Measurements from ENCODE around the gene MARCKSL1.

DNA sequence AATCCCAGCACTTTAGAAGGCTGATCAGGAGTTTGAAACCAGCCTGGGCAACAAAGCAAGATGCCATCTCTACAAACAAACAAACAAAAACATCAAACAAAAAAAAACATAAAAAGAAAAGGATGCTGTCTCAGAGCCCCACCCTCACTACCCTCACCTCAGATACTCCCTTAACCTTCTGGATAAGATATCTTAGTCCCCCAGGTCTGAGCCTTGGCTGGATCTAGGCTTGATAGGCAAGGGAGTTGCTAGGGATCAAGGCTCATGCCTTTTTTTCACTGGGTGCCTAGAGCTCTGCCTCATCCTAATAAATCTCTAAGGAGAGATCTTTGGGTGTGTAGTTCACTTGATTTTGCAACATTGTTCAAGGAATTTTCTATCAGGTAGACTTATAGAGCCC lies 36.7 kb downstream of the MARCKSL1 start:
- TF ChIP-seq, protein P1, sequence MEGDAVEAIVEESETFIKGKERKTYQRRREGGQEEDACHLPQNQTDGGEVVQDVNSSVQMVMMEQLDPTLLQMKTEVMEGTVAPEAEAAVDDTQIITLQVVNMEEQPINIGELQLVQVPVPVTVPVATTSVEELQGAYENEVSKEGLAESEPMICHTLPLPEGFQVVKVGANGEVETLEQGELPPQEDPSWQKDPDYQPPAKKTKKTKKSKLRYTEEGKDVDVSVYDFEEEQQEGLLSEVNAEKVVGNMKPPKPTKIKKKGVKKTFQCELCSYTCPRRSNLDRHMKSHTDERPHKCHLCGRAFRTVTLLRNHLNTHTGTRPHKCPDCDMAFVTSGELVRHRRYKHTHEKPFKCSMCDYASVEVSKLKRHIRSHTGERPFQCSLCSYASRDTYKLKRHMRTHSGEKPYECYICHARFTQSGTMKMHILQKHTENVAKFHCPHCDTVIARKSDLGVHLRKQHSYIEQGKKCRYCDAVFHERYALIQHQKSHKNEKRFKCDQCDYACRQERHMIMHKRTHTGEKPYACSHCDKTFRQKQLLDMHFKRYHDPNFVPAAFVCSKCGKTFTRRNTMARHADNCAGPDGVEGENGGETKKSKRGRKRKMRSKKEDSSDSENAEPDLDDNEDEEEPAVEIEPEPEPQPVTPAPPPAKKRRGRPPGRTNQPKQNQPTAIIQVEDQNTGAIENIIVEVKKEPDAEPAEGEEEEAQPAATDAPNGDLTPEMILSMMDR (optimal IDR thresholded peaks at IDR 0.05 in 1 of 3, IDR thresholded peaks at IDR 0.05 in 1 of 3, conservative IDR thresholded peaks at IDR 0.05 in 1 of 3; ENCODE audit: extremely low read depth in 1 of 3, insufficient read depth in 2 of 3, low read length in 3 of 3) = no peak
- TF ChIP-seq EZH2 (IDR thresholded peaks at IDR 0.05; ENCODE audit: low read length) = no peak
